ENCODE results near the gene MFAP4.

MFAP4 gene

GRCh38 chr17:19384723-19385391, 2.1 kb downstream of the MFAP4 start:
- DNase-seq = no peak

- no peak for DNase-seq
These were observed 3.1 kb downstream of the MFAP4 start for GRCh38 chr17:19383681-19384470.

- no peak for DNase-seq
These were observed 4.2 kb downstream of the MFAP4 start for GRCh38 chr17:19382531-19383444.

GRCh38 chr17:19381741-19382444, 5.1 kb downstream of the MFAP4 start:
- DNase-seq = no peak

GRCh38 chr17:19381361-19381740, 5.6 kb downstream of the MFAP4 start:
- DNase-seq = no peak

GRCh38 chr17:19380481-19381301, 6.3 kb downstream of the MFAP4 start:
- no peak for DNase-seq

GRCh38 chr17:19379361-19380065, 7.5 kb downstream of the MFAP4 start:
- DNase-seq = no peak

GRCh38 chr17:19378416-19379360, 8.3 kb downstream of the MFAP4 start, which contains the start of gene MAPK7:
TSS of gene MAPK7 (plus strand) at chr17:19378498. CDS start at chr17:19378901, 403 bp downstream.
- DNase-seq = peak in 1 of 5 donors; percentile 32

GRCh38 chr17:19377602-19378415, 9.2 kb downstream of the MFAP4 start:
- peak; percentile 88 to 99 (median 91) for DNase-seq

GRCh38 chr17:19376811-19377210, 10.2 kb downstream of the MFAP4 start:
- no peak for DNase-seq

- DNase-seq = no peak
These were observed 11.3 kb downstream of the MFAP4 start for GRCh38 chr17:19375732-19376131.

GRCh38 chr17:19374136-19374535, 12.9 kb downstream of the MFAP4 start:
- DNase-seq = no peak

GRCh38 chr17:19372866-19373504, 14.0 kb downstream of the MFAP4 start:
- no peak for DNase-seq

- DNase-seq = no peak
These were observed 14.6 kb downstream of the MFAP4 start for GRCh38 chr17:19372439-19372838.

GRCh38 chr17:19372011-19372370, 15.0 kb downstream of the MFAP4 start:
- DNase-seq = no peak

- peak in 1 of 5 donors; percentile 23 for DNase-seq
These were observed 15.6 kb downstream of the MFAP4 start for GRCh38 chr17:19371259-19372010.

GRCh38 chr17:19370493-19370960, 16.5 kb downstream of the MFAP4 start:
- DNase-seq = peak in 1 of 5 donors; percentile 42

Data from T-helper 1 cell (primary cell).